HG02642 (cell line): ENCODE results near the gene BANK1.

Source experiments
- ATAC-seq: cut with Tn5 transposase; IDR thresholded peaks from one replicate; pipeline ENCODE4 v1.9.1; 2021; ENCODE audit warnings: mild to moderate bottlenecking; ENCODE audit not compliant: unreplicated experiment, poor library complexity

The BANK1 gene

DNA sequence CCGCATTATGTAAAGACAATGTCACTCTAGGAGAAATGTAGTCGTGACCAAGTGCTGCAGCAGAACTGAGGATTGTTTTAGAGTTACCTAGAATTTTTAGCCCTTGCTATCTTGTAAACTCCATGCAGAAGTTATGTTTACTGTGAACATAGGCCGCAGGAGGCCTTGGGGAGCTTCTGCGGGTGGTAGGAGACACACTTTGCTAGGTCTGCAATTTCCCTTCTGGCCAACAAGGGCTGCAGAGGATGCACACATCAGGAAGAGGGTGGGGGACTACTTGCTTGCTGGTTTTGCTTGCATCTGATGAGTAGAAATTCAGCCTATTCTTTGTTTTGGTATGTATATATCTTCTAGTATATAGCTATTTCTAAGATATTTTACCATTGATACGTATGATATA is 23.1 kb downstream of the BANK1 start:
- ATAC-seq: peak; percentile 70

DNA sequence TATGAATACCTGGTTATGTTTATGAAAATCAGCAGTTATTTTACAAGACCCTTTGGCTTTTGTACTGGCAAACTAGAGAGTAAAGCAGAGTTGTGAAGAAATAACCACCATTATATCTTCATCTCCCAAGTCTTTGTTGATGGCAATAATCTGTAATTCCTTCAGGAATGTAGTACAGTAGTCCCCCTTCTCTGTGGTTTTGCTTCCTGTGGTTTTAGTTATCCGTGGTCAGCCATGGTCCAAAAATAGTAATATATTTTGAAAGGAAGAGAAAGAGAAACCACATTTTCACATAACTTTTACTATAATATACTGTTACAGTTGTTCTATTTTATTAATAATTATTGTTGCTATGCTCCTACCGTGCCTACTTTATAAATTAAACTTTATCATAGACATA is 27.8 kb downstream of the BANK1 start:
- no peak for ATAC-seq

DNA sequence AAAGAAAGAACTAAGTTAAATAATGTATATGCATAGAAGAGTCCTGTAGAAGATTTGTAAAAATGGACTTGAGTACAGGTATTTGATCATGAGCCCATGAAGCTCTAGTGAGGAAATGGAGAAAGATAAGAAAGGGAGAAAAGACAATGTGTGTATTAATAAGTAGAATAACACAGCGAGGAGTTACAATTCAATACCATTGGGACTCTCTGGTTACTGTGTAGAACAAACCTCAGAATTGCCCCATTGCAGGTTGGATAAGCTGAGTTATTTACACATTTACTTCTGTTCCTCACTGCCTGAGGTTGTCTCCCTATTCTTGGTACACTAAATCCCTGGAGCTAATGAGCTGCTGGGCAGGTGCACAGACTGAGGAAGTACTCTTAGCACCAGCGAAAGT is 33.3 kb downstream of the BANK1 start:
- ATAC-seq: no peak

DNA sequence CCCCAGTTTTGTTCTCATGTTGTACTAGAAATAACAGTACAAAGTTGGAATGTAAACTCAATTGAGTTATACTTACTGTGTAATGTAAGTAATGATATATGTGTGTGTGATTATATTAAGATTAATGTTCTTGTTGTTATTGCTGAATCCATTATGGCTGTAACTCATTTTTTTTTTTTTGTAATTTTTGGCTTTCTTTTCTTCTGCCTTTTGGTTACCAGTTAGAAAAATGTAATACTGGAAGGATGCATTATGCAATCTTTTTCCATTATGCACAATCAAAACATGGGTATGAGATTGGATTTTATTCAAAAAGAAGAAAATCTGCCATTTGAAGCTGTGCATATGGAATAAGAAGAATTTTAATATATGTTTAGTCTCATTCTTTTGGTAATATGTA is 34.0 kb downstream of the BANK1 start:
- ATAC-seq: no peak

DNA sequence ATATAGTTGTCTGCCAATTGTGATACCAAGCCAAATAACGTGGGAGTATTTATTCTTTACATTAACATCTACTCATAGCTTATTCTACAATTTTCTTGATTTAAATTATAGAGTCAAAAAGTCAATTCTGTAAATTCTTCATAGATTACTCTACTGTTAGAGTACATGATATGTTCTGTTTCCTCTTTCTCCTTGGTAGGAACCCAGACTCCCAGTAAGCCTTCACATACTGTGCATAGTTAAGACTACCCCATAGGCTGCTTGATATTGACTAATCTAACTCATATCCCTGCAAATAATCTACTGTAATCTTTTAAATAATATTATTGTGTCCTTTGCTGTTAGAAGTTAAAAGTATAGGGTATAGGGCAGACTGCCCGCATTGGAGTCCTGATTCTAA is 35.4 kb downstream of the BANK1 start:
- no peak for ATAC-seq

DNA sequence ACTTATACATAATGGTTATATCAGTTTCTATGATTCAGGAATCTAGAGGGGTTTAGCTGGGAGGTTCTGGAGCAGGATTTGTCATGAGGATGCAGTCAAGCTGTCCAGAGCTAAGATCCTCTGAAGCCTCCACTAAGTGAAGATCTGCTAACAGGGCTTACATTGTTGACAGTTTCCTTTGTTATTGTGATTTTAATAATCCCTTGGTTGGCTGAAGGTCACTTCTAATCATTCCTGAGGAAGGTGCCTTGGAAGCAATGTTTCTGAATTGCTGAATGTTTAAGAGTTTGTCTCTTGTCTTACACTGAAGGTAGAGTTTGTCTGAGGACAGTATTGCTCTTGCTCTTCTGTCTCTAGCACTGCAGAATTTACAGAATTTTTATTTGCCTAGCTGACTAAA is 41.3 kb downstream of the BANK1 start:
- ATAC-seq: no peak

DNA sequence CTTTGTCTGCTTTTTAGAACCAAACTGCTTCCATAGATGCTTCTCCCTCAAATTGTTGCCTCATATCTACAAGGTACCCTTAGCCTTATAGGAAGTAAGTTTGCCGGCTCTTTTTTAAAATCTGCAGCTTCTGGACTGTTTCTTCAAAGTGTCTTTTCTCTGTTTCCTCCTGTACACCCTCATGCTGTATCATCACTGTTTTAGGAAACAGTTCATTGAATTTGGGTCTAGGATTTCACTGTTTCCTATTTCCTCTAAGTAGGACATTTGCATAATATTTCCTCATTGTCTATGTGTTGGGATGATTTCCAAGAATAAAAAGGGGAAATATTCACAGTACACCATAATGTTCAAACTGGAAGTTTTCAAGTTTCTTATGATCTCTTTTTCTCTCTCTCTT is 43.0 kb downstream of the BANK1 start:
- no peak for ATAC-seq

DNA sequence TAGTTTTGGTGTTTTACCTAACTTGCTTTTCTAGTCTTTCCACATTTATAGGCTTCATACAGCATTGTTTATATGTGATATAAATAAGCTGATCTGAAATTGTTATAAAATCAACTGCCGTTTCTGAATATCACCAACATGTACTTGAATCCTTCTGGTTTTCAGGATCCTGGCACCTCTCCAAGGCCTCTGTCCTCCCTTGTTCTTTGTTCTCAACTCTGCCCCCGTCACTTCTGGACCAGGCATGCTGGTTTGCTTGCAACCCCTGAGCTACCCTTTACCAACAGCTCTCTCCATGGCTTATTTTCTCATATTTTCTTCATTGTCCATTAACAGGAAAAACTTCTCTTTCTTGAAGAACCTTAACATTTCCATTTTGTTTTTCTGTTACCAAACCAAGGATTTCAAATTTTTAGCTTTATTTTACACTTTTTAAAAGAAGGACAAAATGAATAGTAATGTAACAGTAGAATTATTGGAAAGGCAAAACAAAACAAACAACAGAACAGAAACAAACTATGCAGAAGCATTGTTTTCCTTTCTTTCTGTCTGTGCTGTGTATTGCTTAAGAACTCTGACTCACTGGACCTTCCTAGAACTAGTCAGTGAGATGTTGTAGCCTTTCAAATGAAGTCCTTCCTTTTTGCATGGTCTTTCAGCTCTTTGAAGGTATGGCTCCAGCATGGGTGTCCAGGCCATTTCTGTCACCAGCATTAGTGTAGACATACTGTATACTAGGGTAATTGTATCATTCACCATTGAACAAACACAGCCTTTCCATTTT is 44.8 kb downstream of the BANK1 start:
- no peak for ATAC-seq

DNA sequence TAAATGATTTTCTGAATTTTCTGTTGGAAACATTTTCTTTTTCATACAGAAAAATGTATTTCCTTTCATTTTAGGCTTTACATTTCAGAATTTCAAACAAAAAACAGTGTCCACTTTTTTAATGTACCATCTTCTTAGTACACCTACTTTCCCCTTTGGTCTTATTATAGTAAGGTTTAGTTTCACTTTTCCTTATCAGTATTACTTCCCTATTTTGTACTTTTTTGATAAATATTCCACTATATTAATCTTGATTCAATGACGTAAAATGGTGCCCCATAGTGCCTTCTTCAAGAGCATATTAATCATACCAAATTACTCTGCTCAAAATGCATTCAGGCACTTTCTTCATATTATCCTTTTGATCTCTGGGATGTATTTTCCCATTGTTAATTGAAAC is 52.5 kb downstream of the BANK1 start:
- ATAC-seq: no peak

DNA sequence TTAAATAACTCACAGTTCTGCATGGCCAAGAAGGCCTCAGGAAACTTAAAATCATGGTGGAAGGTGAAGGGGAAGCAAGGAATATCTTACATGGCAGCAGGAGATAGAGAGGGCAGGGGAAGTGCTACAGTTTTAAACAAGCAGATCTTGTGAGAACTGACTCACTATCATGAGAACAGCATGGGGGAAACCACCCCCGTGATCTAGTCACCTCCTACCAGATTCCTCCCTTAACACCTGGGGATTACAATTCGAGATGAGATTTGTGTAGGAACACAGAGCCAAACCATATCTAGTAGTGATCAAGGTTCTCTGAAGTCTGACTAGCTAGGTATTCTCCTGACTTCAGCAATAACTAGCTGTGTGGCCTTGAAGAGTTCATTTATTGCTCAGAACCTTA is 56.0 kb downstream of the BANK1 start:
- ATAC-seq: no peak

DNA sequence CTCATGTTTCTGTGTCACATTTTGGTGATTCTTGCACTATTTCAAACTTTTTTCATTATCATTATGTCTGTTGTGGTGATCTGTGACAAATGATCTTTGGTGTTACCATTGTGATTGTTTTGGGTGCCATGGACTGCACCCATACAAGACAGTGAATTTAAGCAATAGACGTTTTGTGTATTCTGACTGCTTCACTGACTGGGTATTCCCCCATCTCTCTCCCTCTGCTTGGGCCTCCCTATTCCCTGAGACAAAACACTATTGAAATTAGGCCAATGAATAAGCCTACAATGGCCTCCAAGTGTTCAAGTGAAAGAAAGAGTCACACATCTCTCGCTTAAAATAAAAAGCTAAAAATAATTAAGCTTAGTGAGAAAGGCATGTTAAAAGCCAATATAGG is 60.2 kb downstream of the BANK1 start:
- ATAC-seq: peak; percentile 55

DNA sequence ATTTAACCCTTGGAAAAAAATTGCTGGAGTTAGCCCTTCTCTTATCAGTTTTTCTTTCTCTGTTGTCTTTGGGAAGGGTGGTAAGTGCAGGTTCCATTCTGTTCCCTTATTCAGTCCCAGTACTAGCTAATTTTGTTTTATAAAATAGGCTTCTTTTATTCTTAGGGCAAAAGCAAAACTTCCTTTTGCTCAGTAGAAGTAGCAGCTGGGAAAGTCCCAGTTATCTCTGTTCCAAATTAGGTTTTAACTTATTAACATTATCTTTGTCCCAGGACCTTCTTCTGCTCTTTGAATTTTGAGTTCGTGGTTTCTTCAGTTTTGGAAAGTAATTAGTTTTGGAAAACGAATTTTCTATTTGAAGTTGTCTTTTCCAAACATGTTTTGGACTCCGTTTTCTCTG is 61.1 kb downstream of the BANK1 start:
- peak; percentile 54 for ATAC-seq

DNA sequence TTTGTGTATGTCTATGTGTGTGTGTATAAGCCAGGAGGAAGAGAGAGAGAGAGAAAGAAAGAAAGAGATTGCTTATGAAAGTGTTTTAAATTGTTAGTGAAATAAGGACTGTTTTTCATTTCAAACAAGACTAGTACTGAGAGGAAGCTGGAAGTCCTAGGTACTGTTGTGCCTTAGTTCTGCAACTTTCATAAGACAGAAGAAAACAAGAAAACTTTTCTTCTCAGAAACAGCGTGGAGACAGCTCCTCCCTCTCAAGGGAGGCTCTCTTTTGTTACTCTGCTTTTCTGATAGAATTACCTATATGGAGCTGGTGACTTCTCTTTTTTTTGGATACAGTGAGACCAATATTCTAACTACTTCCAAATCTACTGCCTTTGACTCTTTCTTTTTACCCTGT is 62.5 kb downstream of the BANK1 start:
- peak; percentile 60 for ATAC-seq

DNA sequence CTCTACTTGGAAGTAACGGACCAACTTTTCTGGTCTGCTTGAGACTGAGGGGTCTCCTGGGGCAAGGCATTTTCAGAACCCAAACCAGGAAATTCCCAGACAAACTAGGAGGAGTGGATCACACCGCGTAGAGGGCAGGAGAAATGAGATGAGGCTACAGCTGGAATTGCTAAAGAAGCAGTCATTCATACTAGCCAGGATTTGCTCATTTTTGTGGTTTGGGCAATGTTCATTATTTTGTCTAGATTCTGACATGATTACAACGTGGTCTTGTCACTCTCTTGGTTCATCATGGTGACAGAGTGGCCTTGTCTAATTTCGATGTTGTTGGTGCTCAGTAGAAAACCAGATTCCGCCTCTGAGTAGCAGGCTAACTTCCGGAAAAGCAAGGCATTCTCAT is 63.2 kb downstream of the BANK1 start:
- ATAC-seq: no peak

DNA sequence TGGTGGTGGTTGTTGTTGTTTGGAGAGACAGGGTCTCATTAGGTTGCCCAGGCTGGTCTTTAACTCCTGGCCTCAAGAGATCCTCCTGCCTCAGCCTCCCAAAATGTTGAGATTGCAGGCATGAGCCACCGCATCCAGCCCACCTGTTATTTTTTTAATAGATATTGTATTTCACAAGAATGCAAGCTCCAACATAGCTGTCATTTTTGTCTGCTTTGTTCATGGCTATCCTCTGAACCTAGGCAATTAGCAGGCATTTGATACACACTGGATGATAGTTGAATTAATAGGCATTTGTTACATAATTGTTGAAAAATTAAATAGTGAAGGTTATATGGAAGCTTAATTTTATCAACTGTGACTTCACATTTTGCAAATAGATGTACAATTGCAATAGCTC is 64.7 kb downstream of the BANK1 start:
- no peak for ATAC-seq

DNA sequence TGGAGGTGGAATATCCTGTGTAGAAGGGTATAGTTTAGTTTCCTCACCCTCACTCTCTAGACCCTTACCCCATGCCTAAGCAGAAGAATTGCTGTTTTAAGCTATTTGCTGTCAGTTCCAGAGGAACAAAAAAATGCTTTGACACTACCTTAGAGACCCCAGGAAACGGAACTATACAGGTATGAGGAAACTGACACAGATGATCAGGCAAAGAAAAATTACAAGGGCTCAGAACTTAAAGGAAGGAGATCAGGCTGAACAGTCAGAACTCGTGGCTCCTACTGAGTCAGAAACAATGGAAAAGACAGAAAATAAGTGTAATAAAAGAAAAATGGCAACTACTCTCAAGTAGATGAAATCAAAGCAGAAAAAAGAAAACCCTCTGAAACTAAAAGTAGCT is 65.6 kb downstream of the BANK1 start:
- ATAC-seq: no peak

DNA sequence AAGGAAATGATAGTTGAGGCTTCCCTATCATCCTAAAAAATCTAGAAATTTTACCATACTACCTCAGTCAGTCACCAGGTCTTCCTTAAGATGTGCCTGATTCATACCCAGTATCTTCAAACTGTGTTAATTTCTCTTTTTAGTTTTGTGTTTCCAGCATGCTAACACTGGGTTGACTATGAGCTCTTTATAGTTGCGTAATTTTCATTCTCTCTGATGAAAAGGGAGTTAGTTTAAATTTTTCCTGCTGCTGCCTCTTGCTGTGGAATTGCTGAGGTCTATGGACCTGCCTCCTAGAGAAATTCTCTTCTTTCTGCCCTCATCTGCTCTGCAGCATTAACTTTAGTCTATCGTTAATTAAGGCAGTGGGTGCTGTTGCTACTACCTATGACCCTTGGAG is 66.6 kb downstream of the BANK1 start:
- no peak for ATAC-seq

DNA sequence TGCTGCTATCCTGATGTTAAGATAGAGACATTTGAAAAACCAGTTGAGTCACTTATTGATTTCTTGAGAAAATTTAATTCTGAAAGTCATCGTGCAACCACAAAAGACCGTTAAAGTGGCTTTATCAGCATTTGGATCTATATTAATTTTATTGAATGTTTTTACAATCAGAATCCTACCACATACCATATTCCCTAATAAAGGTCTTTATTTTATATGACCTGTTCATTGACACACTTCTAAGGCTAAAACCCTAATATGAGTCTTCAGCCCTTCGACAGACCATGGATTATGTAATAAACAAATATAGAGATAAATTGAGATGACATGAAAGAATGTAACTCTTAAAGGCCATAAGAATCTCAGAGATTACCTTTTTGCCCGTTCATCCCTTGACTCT is 68.1 kb downstream of the BANK1 start:
- no peak for ATAC-seq

DNA sequence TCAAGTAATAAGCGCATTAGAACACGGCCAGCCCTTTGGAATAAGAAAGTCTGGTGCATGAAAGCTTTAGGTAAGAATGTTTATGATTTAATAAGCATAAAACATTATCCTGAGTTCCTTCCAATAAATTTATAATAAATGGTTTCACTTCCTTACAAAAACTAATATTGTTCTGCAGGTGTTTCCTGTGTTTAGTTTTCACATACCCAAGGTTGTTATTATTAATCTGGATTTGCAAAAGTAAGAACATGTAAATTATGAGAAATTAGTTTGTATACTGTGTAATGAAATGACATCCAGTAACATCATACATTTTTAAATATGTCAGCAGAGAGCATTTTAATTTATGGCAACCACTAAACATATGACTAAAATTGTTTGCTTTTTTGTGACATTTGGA is 72.1 kb downstream of the BANK1 start:
- ATAC-seq: no peak

DNA sequence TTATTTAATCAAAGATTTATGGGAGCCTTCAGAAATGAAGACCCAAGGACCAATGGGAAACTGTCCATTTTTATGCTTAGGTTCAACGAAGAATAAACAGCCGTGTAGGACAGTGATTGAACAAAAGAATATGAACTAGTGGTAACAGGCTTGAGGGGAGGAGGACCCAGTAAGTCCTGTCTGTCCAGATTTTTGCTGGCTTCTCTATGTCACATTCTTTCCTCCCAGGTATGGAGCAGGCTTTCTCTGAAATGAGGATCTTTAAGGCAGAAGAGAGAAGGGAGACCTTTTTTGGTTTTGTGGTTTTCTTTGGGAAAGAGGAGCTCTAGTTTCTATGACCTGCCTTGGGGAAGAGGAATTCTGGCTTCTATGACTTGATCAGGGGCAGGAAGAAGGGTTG is 74.1 kb downstream of the BANK1 start:
- no peak for ATAC-seq

DNA sequence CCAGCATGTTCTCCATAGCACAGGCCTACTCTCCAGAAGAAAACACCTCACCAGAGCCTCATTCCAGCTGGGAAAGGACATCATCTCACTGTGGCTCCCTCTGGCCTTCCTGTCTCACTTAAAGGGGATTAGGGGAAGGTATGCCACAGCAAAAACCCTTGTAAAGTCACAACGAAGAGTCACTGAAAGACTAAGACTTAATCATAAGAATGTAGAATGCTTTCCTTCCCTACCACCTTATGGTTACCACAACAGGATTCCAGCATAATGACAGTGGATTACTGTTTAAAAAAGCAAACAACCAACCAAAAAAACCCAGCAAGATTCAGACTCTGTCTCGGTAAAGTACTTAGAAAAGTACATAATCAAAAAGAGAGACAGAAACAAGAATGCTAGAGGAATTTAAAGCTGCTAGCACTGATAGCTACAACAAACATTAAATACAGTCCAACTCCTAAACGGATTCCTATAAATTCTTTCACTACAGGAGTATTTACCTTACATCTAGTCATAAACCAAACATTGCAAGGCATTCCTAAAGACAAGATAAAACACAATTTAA is 75.1 kb downstream of the BANK1 start:
- no peak for ATAC-seq

DNA sequence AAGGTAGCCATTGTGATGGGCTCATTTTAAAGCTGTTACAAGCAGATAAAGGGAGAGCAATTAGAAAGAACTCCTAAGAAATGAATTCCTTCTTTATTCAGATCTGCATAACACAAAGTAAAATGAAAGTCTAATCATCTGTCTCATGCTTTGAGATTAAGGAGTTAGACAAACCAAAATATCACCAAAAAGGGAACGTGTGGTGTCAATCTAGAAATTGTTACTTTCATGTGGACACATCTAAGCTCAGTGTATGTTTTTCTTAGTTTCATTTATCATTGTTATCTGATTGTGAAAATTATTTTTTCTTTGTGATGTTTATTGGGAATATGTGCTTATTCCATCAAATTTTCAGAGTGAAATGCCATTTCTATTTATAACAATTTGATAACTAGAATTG is 80.3 kb downstream of the BANK1 start:
- ATAC-seq: no peak
